Measurements from ENCODE around the gene FAXDC2. TPM values are rescaled to one million over a fixed set of nuclear protein-coding genes. Genes with fewer than 3 reads are reported as not detected.

Gene FAXDC2
- total and polyA plus RNA-seq, 9 of the 15 experiments (the other 6 are each of a cell fraction or from before 2014, with no cell fraction given): 2.4 to 30.0 (median 9.9) TPM

- Histone ChIP-seq H3K9ac (ENCODE audit: insufficient read depth in 1 of 2, low read depth in 2 of 2, low read length in 2 of 2) (no peak overlapping the region), H3K36me3 (ENCODE audit: control insufficient read depth, insufficient read depth, low read length) (peaks cover 58% of the 10 kb centered on the region; the same call in 2 of the 3 replicates), H3K79me2 (ENCODE audit: control insufficient read depth, insufficient read depth, low read length) (peaks cover 99% of the 10 kb centered on the region), H3K9me1 (ENCODE audit: control insufficient read depth, insufficient read depth, low read length) (peaks cover 6% of the 10 kb centered on the region), H3K27me3 (ENCODE audit: control insufficient read depth in 2 of 2, insufficient read depth in 2 of 2, low read length in 2 of 2) (no peaks in the 10 kb centered on the region), H2AFZ (ENCODE audit: low read depth, low read length) (no peak overlapping the region), H3K27ac (ENCODE audit: extremely low read depth, low read depth, low read length) (no peak overlapping the region), H3K4me1 (replicated peaks in 1 of 2; ENCODE audit: control insufficient read depth in 2 of 2, insufficient read depth in 2 of 2, low read length in 2 of 2) (peaks cover 35 to 55% of the 10 kb centered on the region in 2 experiments), H3K4me3 (no peak overlapping the region), H3K9me3 (replicated peaks; ENCODE audit: control insufficient read depth, insufficient read depth, low read depth, low read length) (no peaks in the 10 kb centered on the region), H3K4me2 (ENCODE audit: insufficient read depth, low read length) (no peak overlapping the region), H4K20me1 (replicated peaks; ENCODE audit: control insufficient read depth, insufficient read depth, low read length) (peaks cover 65% of the 10 kb centered on the region)
- DNase-seq (ENCODE audit: extremely low read depth in 1 of 4, low spot score in 3 of 4) (no peak), FAIRE-seq (no peak), ATAC-seq (no peak)
- TF ChIP-seq, protein P1, sequence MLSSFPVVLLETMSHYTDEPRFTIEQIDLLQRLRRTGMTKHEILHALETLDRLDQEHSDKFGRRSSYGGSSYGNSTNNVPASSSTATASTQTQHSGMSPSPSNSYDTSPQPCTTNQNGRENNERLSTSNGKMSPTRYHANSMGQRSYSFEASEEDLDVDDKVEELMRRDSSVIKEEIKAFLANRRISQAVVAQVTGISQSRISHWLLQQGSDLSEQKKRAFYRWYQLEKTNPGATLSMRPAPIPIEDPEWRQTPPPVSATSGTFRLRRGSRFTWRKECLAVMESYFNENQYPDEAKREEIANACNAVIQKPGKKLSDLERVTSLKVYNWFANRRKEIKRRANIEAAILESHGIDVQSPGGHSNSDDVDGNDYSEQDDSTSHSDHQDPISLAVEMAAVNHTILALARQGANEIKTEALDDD (IDR thresholded peaks at IDR 0.05): peak; percentile 60
- TF ChIP-seq MEIS2 (IDR thresholded peaks at IDR 0.05; ENCODE audit: partially characterized antibody): no peak
- TF ChIP-seq POLR2AphosphoS5 (IDR thresholded peaks at IDR 0.05; ENCODE audit: control insufficient read depth, insufficient read depth, low read depth, low read length): peak; percentile 6; the same call in 1 of the 2 replicates
- intact Hi-C loops (cut with micrococcal nuclease) (no loop called here), in situ Hi-C loops (cut with MboI) (no loop called here)
- no TSS peak for BruUV-seq (replicated peaks)
- WGBS (ENCODE audit: insufficient coverage, low coverage, missing lambda C conversion rate): 92% methylated on average over 4 of the region's 4 CpGs
- ChIA-PET POLR2A (interaction anchor here (1.1 to 3.3 kb wide), 3 partner anchors 10 to 21 kb away, joined by 4 to 10 read pairs (median 9); no protein-coding TSS in a partner anchor), CTCF (ENCODE audit: low intra/inter-chr PET ratio) (no interaction called here)
Measured at GRCh38 chr5:154779105-154779504, 71.3 kb downstream of the FAXDC2 start.

DNA sequence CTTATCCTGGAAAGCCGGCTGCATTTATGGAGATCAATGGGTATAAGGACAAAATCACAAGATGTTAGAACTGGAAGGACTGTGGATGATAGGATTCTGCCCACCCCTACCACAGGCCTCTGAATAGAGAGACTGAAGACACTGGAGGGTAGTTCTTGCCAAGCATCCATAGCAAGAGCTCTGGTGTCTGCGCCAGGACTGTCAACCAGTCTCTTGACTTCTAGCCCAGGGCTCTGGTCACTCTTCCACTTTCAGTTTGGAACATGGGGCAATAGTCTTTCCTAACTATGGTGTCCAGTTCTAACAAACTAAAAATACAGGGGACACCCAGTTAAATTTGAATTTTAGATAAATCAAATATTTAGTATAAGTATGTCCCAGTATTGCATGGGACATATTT lies 71.9 kb downstream of the FAXDC2 start:
- Histone ChIP-seq H2AFZ (ENCODE audit: low read depth, low read length) (no peak overlapping the region), H3K79me2 (ENCODE audit: control insufficient read depth, insufficient read depth, low read length) (peaks cover 99% of the 10 kb centered on the region), H3K9ac (ENCODE audit: insufficient read depth in 1 of 2, low read depth in 2 of 2, low read length in 2 of 2) (no peak overlapping the region), H3K9me3 (replicated peaks; ENCODE audit: control insufficient read depth, insufficient read depth, low read depth, low read length) (no peaks in the 10 kb centered on the region), H3K4me2 (ENCODE audit: insufficient read depth, low read length) (no peak overlapping the region), H3K27me3 (ENCODE audit: control insufficient read depth in 2 of 2, insufficient read depth in 2 of 2, low read length in 2 of 2) (no peaks in the 10 kb centered on the region), H3K36me3 (ENCODE audit: control insufficient read depth, insufficient read depth, low read length) (peaks cover 58% of the 10 kb centered on the region; the same call in 2 of the 3 replicates), H3K4me3 (no peak overlapping the region), H3K9me1 (ENCODE audit: control insufficient read depth, insufficient read depth, low read length) (peaks cover 5% of the 10 kb centered on the region), H3K4me1 (replicated peaks in 1 of 2; ENCODE audit: control insufficient read depth in 2 of 2, insufficient read depth in 2 of 2, low read length in 2 of 2) (peaks cover 35 to 51% of the 10 kb centered on the region in 2 experiments), H3K27ac (ENCODE audit: extremely low read depth, low read depth, low read length) (no peak overlapping the region), H4K20me1 (replicated peaks; ENCODE audit: control insufficient read depth, insufficient read depth, low read length) (peaks cover 65% of the 10 kb centered on the region)
- in situ Hi-C loops (cut with MboI): no loop called here
- POLR2A ChIA-PET: interaction anchor here (0.6 to 3.3 kb wide), 6 partner anchors 9 to 54 kb away, joined by 3 to 10 read pairs (median 4); no protein-coding TSS in a partner anchor
- DNase-seq (ENCODE audit: extremely low read depth in 1 of 4, low spot score in 3 of 4): no peak
- CTCF ChIA-PET (ENCODE audit: low intra/inter-chr PET ratio): no interaction called here
- WGBS (ENCODE audit: insufficient coverage, low coverage, missing lambda C conversion rate): 95% methylated on average over 2 of the region's 2 CpGs
- FAIRE-seq: no peak
- TF ChIP-seq ZKSCAN3 (CRISPR knock-in tag; IDR thresholded peaks at IDR 0.05): no peak
- peak; percentile 12; the same call in 1 of the 2 replicates for TF ChIP-seq POLR2AphosphoS5 (IDR thresholded peaks at IDR 0.05; ENCODE audit: control insufficient read depth, insufficient read depth, low read depth, low read length)
- no peak for TF ChIP-seq ATF2 (CRISPR knock-in tag; IDR thresholded peaks at IDR 0.05)
- TF ChIP-seq MECOM (CRISPR knock-in tag; IDR thresholded peaks at IDR 0.05): no peak
- no peak for TF ChIP-seq ETV6 (IDR thresholded peaks at IDR 0.05; ENCODE audit: borderline replicate concordance in 1 of 2, low read depth in 2 of 2, low read length in 1 of 2)
- no peak for TF ChIP-seq ETV6 (CRISPR knock-in tag; IDR thresholded peaks at IDR 0.05; ENCODE audit: borderline replicate concordance)
- no peak for TF ChIP-seq KDM1A (IDR thresholded peaks at IDR 0.05)
- TF ChIP-seq PML (IDR thresholded peaks at IDR 0.05; ENCODE audit: low read length): peak; percentile 10; the same call in 1 of the 2 replicates
- intact Hi-C loops (cut with micrococcal nuclease): no loop called here
- no TSS peak for BruUV-seq (replicated peaks)
- no peak for ATAC-seq

All from K562 (cell line).